Stimulated activated CD4-positive, alpha-beta T cell treated with anti-CD3 and anti-CD28 coated beads, Interleukin-4, amount 100 ng/mL, for 4 hours (primary cell): ENCODE data around the gene CELA2A.
"Not testable (repeated sequence)": the region's sequence is repeated elsewhere in the genome, so short reads cannot be mapped to it uniquely, and the experiment has no call there.

Experiments
- DNase-seq, 2 experiments: peaks; one replicate each; pipeline ENCODE4 v3.0.0-alpha.2; 2020

CELA2A gene

DNA sequence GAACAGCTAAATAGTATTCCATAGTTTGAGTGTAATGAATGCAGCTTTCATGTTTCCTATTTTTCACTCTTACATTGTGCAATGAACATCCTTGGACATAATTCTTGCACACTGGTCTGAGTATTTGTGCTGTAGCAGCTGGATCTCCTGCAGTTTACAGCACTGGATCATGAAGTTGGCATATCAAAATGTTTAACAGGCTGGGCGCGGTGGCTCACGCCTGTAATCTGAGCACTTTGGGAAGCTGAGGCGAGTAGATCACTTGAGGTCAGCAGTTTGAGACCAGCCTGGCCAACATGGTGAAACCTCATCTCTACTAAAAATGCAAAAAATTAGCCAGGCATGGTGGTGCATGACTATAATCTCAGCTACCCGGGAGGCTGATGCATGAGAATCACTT lies 14.5 kb downstream of the CELA2A start:
- not testable (repeated sequence) for DNase-seq

GRCh38 chr1:15471723-15472122 lies 15.2 kb downstream of the CELA2A start:
- DNase-seq = not testable (repeated sequence)

DNA sequence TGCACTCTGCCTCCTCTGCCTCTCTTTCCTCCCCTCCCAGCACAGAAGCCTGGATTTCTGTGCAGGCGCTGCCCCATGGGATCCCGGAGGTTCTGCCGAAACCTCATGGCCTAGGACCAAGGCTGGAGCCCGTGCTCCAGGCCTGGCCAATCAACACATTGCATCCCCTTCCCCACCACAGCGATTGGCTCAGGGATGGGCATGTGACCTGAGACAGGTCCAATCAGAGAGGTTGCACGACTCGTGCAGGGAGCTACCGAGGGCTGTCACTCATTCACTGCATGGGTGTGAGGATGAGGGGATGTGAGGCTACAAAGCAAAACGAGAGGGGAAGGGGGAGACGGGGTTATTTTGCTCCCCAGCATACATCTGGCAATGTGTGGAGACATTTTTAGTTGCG lies 16.1 kb downstream of the CELA2A start:
- no peak for DNase-seq

DNA sequence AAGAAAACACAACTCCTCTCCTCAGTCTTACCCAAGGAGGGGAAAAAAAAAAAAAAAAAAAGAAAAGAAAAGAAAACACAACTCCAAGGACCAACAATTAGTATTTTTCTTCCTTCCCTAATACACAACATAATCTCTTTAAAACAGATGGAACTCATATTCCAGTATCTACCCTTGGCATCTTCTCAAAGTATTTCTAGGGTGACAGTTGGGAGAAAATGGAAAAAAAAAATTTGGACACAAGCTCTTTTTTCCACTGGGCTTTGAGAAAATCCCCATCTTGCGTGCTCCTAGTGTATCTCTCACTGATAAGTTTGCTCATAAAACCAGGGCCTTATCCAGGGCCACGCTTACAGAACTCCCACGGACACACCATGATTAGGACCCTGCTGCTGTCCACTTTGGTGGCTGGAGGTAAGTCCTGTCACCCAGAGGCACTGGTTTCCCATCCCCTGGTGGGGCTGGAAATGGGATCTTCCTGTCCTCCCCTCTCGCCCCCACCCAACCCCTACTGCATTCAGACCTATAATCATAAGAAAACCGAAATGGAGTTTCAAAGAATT lies 19.3 kb downstream of the CELA2A start, which contains the start of gene CELA2B:
Gene CELA2B, plus strand, starts transcription at position 353 of the 563 bp plus-strand sequence. Its CDS starts 22 bp downstream, at position 375.
- no peak for DNase-seq

DNA sequence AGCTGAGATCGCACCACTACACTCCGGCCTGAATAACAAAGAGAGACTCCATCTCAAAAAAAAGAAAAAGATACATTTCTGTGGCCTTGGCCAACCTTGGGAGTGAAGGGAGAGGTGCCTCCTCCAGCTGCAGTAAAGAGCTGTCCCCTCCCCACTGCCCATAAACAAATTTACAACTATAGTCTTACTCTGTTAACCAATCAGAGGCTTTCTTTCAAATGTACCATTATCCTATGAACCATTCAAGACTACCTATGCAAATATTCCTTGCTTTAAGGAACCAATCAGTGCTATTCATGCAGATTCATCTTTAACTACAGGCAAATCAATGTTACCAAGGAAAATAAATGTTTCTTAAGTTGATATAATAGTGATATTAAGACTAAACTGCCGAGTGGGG lies 20.4 kb downstream of the CELA2A start:
- DNase-seq = no peak

DNA sequence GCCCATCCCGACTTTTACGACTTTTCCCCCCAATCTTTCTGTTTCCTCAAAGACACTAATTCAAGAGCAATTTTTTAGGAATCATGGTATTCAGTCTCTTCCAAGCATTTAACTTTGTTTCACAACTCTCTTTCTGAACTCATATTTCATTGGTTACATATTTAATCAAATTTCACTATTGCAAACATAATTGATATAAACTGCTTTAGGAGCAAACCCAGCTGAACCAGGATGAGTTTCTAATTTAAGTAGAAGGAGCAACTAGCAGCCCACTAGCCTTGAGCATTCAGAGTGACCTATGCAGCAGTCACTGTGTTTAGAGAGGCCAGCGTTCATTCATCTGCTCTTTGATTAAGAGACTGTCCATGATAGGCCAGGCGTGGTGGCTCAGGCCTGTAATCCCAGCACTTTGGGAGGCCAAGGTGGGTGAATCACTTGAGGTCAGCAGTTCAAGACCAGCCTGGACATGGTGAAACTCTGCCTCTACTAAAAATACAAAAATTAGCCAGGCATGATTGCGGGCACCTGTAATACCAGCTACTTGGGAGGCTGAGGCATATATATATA lies 21.2 kb downstream of the CELA2A start:
- no peak for DNase-seq

- DNase-seq = no peak
Measured at GRCh38 chr1:15479654-15480347, 23.3 kb downstream of the CELA2A start.

DNA sequence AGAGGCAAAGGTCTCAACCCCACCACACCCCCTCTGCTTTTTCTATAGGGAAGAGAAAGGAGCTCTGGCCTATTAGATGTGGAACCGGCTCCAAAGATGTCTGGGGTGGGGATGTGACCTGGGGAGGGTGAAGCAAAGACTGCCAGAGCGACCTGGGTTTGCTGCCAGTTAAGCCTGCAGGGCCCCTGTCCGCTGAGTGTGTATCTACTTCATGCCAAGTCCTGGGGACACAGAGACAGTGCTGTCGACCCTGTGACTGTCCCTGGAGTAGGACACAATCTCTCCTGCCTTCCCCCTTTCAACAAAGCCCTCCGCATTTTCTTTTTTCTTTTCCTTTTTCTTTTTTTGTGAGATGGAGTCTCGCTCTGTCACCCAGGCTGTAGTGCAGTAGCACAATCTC lies 25.9 kb downstream of the CELA2A start:
- DNase-seq = not testable (repeated sequence)

- DNase-seq = not testable (repeated sequence)
Measured at GRCh38 chr1:15482983-15483543, 26.5 kb downstream of the CELA2A start.

GRCh38 chr1:15483971-15484370 lies 27.4 kb downstream of the CELA2A start:
- DNase-seq = no peak

GRCh38 chr1:15484443-15484842 lies 27.9 kb downstream of the CELA2A start:
- not testable (repeated sequence) for DNase-seq

- no peak for DNase-seq
Measured at GRCh38 chr1:15485636-15486035, 29.1 kb downstream of the CELA2A start.

- not testable (repeated sequence) for DNase-seq
Measured at GRCh38 chr1:15486844-15487610, 30.5 kb downstream of the CELA2A start.

DNA sequence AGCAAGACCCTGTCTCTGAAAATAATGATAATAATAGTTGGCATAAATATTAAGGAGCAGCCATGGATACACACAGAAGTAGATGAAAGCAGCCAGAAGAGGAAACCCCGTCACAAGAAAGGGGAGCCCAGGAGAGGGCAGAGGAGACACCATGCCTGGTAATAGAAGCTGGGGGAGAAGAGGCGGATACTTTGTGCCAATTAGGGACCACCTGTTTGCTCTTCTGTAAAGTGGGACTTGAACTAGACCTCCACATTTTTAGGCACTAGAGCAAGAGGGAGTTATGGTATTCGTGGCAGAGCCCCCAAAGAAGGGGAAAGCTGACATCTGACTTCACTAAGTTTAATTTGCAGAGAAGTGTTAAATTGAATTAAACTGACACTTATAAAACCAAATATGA lies 31.8 kb downstream of the CELA2A start:
- no peak for DNase-seq

- no peak for DNase-seq
Measured at GRCh38 chr1:15489052-15489736, 32.7 kb downstream of the CELA2A start.

DNA sequence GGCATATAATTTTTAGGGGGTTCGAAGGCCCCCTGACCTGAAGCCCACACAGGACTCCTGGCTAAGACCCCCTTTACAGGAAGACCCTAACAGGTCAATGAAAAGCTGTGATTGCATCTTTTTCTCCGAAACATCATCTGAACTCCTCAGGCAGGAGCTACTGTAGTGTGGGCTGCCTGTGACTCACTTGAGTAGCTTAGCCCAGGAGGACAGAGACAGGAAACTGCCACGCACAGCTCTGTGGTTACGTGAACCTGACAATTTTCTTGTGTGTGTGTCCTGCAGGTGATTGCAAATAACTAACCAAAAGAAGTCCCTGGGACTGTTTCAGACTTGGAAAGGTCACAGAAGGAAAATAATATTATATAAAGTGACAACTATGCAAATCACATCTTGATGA lies 34.5 kb downstream of the CELA2A start:
- not testable (repeated sequence) for DNase-seq

GRCh38 chr1:15492596-15492995 lies 36.1 kb downstream of the CELA2A start:
- DNase-seq = no peak

DNA sequence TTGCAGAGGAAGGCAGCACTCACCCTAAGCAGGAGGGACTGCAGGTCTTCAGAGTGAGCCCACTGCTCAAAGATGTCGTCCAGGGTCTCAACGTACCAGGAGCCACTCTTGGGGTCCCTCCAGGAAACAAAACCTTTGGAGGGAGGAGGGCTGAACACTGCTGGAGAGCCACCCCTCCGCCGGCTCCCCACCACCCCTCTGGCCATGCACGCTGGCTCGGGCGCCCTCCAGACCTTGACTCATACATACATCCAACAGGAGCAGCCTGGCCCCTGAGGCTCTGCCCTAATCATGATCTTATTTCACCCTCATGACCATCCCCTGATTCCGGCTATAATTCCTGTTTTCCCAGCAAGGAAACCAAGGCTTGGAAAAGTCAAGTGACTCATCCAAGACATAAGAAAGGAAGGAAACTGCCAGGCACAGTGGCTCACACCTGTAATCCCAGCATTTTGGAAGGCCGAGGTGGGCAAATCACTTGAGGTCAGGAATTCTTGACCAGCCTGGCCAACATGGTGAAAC lies 37.4 kb downstream of the CELA2A start:
- DNase-seq = no peak

GRCh38 chr1:15500184-15501178 lies 43.9 kb downstream of the CELA2A start:
- DNase-seq = no peak

- DNase-seq = peak; percentile 14 to 42
Measured at GRCh38 chr1:15501208-15502032, 44.9 kb downstream of the CELA2A start.
